HG03139 (cell line): Measurements from ENCODE around the gene FOXP1.

Experiments used
- ATAC-seq: cut with Tn5 transposase; IDR thresholded peaks from one replicate; pipeline ENCODE4 v1.9.1; 2021; ENCODE audit not compliant: unreplicated experiment

FOXP1 gene

DNA sequence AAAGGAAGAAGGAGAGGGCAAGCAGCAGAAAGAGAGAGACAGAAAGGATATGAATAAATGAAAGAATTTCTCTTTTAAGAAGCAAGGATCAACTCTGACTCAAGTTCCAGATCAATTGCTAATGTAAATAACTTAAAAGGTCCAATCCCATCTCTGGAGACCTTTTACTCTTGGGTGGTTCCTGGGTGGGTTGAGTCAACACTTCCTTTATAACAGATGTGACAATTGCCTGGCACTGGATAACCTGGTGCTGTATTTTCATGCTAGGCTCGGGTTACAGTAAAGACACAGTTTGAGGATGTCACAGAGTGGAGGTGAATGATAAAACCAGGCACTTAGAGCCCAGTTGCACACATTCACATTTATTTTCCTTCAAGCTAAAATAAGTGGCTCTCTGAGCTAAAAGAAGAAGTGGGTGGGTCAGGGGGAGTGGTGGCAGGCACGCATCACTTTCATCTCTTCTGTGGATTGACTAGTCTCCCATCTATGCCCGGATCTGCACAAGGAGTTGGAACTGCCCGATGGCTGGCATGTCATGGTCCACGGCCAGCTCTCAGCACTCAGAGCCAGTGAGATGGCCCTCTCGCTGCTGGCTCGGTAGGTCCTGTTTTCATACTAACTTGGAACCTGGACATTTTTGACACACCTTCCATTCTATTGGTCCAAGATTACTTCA lies 465.8 kb downstream of the FOXP1 start:
- ATAC-seq: no peak

DNA sequence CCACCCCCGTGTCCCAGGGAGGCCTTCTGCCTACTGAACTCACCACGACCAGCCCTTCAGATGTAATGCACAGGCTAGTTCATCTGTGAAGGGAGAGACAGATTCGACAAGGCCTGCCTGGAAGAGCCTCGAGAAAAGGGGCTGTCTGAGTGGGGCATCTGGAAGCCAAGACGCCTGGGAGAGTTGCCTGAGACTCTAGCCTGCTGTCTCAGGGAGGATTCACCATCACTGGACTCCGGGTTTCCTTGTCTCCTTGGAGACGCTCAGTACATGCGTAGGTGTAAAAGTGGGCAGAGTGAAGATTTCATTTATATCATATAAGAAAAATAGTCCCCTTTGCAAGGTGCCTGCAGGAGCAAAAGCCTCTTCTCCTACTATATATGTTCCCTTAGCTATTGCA lies 468.9 kb downstream of the FOXP1 start:
- no peak for ATAC-seq

DNA sequence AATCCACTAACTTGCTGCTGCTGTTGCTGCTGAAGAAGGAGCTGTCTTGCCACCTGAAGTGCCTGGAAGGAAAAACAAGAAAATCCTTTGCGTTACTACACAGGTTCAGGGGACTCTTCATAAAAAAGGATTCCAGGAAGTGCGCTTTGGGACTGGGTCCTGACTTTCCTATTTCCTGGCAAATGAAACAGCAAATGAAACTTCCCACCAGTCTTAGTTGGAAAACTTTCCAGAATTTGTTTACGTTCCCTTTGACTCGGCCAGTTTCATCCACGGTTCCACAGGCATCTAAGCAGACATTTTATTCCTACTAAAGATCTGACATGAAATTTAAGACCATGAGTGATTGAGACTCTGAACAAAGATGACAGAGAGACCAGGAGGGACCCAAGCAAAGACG lies 471.0 kb downstream of the FOXP1 start:
- no peak for ATAC-seq

DNA sequence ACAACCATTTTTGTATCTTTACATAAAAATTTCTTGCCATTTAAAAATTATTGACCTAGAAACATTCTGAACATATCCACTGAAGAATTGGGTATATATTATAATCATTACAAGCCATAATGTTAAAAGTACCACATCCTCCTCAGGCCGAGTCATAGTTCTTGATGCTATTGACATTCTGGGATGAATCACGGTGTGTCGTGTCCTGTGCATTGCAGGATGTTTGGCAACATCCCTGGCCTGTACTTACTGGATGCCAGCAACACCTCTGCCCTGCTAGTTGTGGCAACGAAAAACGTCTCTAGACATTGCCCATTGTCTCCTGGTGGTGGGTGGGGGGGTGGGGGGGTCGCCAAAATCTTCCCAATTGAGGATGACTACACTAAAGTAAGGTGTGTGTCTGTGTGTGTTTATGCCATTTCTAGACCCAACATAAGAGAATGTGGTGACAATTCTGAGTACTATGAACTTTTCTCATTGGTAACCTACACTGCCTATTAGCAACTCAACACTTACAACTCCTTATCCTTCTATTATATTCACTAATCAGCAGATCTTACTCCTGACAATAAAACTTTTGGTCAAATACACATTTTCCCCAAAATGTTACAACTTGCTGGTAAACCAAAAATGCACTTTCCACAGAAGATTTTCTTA lies 471.6 kb downstream of the FOXP1 start:
- no peak for ATAC-seq

DNA sequence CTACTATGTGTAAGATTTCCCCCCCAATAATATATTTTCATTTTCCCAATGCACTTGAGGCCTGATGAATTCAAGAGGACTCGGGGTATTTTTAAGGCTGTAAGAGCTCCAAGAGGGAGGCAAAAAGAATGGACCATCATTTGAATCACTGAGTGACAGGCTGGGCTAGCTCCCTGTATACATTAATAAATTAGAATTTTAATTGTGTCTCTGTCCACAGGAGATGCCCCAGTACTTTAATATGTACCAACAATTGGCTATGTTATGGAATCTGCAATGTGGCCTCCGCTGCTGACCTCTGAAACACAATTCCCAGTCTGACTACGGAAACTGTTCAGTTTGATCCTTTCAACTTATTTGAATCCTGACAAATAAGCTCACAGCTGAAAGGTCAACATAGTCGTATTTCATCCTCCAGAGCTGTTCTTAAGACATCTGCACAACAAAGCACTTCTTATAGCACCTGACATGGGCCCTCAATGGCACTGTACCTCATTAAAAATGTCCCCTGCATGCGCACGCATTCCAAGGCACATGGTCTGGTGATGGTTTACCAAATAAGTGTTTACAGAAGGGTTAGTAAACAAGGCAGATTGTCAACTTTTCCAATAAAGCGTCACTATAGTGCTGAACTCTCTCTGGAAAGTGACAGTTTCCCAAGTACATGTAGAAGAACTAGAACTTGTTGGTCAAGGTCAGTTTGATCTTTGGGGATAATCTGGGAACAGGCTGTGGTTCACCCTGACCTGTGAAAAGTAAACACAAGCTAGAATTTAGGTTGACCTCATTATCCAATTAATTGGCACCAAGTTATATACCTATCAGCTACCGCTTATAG lies 472.9 kb downstream of the FOXP1 start:
- no peak for ATAC-seq

DNA sequence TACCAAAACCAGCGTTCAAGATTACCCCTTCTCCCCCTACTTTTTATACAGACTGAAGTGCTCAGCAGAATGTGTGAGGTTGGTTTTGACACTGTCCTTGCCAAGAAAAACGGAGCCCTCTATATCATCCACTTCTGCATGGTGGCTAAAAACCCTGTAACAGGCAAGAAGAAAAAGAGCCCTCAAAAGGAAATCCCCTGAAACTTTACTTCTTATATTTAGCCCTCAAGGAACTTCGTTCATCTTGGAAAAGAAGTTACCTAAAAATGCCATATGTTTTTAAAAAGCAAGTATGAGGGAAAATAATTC lies 473.6 kb downstream of the FOXP1 start:
- no peak for ATAC-seq

DNA sequence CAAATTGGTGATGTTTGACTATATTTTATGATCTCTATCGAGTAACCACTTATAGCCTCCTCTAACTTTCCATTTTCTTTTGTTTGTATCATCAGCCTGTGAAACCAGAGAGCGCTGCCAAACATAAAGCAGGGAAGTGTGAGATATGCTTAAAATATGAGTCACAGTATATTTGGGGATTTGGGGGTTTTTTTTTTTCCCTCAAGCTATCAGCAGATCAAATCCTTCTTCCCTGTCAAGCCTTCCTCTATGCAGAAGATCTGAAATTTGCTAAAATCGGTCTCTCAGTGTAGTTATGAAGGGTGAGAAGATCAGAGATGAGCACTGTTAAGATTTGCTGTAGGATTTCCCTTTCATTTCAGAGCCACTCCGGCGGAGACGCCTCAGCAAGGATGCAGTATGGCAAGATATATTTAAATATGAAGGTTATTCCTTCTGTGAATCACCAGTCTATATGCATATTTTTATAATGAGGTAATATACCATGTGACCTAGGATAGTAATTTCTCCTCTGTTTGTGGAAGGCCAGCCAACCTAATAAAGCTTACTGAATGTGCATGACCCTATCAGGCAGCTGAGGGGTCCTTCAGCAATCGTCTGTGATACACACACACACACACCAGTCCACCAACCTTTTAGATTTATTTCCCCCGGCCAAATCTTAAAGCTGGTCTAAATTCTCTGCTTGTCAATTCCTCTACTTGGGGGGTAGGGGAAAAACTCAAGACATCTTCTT lies 474.1 kb downstream of the FOXP1 start:
- no peak for ATAC-seq

DNA sequence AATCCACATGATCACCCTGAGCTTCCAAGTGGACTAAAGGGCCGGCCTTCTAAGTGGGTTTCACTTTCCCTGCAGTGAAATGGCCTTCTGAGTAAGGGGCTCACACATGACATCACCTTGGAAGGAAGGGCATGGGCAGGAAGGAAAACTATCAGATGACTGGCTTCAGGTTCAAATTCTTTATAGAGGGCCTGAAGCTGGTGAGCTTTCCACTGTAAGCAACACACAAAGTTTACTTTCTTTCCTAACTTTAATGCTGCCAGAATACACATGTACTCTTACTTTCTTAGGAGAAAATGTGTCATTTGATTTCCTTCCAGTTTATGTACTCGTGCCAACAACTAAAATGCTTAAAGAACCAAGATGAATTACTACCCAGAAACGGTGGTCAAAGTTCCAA lies 475.6 kb downstream of the FOXP1 start:
- ATAC-seq: no peak

DNA sequence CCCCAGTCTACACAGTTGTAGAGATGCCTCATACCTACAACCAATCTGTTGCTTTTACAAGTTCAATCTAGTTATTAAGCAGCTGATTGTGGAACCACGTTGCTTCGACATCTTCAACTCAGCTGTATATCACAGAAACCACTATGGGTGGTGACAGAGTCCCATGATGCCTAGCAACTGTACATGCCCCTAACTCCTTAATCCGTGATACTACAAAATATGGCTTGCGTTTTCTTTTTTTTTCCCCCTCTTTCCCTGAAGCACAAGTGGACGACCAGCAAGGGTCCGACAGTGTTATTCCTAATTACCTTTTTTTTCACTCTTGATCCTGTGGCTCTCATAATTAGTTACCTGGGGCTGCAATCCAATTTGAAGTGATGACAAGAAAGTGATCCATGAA lies 478.6 kb downstream of the FOXP1 start:
- ATAC-seq: no peak

DNA sequence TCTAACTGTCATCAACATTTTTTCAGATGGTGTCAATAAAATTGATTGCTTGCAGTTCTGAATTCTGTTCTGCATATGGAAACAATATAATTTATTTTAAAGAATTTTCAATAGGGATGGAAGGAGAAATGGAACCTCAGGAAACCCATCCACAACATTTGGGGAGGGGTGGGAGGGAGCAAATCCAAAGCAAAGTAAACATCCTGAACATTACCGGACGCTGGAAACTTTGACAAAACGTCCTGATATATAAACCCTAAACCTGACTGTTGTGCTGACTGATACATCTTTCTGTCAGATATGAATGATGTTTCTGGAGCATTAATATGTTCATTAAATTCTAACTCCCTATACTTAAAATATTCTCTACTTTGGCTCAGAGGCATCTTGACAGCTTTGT lies 479.0 kb downstream of the FOXP1 start:
- ATAC-seq: no peak

DNA sequence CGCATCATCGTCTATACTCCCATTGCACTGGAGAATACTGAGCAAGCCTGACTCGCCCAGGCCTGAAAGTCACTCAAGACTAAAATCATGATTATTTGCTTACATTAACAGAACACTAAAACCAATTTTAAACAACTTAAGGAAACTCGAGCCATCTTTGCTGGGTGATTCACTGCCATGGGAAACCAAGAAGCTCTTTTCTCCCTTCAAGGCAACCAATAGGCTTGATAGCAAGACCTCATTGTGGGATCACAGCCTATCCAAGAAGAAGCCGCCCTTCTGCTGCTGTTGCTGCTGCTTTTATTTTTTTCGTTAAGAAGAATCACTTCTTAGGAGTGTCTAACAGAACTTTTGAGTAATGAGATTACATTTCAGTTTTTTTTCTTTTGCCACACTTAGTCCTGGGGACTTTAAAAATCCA lies 479.4 kb downstream of the FOXP1 start:
- ATAC-seq: no peak

DNA sequence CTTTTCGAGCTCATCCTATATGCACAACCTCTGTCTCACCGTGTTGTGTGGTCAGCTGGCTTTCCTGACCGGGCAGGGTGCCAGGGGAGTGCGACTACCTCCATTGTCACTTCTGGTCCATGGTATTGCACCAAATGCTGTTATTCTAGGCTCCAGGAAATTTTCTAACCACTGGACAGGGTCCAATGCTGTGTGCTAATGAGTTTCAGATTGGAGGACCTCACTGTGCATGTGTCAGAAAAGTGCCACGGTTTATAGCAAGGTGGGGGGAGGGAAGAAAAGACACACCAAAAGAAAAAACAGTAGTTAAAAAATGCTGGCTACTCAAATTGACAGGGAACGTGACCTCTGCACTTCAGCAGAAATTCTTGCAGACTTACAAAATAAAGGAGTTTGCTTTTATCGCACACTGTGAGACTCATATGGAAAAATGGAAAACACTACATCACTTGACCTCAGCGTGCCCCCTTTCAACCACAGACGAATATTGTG lies 480.1 kb downstream of the FOXP1 start:
- ATAC-seq: no peak

DNA sequence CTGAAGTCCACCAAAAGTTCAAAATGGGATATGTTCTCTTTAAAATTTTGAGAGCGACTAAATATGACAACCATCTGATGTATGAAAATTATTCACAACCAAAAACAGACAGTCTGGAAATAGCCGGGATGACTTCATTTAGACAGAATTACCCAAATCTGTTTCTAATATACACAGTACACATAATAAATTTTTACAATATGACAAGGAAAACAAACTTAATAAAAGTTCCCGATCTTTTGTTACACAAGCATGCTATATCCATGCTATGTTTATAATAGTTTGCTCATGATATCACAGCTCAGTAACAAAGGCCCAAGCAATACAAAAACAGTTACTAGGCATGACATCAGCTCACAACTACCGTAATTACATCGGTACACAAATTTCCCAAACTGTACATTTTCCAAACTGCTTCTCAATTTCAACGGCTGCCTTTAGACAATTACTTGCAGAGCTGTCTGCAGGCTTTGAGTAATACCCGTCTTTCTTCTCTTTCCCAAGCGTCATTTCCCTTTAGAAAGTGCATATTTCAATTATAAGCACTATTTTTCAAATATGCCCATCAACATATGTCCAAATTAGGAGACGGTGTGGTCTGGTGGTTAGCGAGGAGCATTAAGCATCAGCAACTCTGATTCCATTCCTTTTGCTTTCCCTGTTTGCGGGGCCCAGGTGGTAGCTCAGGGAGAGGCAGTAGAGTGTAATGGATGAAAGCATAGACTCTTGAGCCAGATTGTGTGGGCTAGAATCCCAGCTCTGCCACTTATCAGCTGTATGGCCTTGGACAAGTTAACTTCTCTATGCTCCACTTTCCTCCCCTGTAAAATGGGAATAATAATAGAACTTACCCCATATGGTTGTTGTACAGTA lies 481.2 kb downstream of the FOXP1 start:
- no peak for ATAC-seq

DNA sequence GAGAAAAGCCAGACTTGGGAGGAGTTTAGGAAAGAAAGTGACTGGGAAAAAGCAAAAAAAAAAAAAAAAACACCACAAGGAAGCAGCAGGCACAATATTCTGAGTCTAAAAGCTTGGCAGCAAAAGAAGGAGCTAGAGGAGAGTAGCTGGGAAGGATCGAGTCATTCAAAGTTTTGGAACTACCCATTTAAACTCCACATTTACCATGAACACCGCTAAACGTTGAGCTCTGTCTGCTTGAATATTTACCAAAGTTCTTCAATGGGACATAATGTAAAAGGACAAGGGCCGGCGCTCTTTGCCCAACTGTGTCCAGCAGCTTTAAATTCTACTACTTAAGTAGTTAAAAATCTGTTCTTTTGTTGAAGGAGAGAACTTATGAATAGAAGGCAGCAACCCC lies 481.9 kb downstream of the FOXP1 start:
- no peak for ATAC-seq

DNA sequence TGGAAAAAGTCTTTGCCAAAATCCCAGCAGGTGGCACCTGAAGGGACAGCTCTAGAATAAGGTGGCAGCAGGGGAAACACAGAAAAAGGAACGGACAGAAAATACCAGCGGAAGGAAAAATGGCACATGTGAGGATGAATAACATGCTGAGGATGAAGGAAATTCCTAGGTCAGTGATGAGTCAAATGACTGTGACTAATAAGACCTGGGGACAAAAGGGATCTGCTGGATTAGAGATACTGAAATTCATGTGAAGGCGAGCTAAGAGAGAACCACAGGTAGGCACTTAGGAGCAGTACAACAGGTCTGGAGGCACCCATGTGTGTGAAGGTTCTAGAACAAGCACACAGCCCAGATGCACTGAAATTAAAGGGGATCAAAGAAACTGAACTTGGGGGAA lies 482.5 kb downstream of the FOXP1 start:
- no peak for ATAC-seq

DNA sequence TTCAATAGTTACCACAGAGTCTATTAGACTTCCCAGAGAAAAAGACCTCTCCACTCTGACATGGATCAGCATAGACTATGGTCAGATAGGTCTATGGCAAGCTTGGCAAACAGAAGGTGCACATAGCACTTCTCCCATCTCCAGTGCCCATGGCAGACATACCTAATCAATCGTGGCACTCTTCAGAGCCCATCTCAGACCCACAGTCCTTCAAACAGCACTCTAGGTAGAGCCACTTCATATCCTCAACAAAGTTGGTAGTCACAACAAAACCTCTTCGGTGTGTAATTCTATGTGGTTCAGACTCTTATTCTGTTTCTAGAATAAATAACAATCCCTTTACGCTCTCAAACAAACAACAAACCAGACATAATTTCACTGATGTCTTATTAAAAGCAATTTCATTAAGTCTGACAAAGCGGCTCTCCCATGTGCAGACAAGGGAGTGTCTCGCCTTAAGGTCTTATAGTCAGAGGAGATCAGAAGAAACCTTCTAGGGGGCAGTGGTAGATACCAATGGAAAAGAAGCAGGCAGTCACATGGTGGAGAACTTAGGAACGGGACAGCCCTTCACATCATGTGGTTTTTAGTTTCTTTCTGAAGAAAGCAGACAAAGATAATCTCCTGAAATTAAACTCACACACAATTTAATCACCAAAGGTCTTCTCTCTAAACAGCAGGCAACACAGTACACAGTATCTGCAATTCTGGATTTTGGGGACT lies 483.4 kb downstream of the FOXP1 start:
- ATAC-seq: no peak

DNA sequence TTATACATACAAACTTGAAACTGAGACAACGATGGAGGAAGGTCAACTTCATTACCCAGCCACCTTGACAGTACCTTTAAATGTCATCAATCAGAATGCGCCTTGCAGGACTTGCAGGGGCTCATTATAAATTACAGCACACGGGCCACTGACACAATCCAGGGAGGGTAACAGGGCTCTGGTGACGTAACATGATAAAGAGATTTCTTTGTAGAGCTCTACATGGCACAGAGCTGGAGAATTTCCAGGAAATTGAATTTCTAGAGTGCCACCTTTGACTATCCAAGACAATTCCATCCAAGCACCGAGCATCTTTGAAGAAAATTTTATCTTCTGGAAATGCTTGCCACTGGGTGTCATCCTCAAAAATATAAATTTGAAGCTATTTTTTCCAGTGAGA lies 486.0 kb downstream of the FOXP1 start:
- no peak for ATAC-seq

DNA sequence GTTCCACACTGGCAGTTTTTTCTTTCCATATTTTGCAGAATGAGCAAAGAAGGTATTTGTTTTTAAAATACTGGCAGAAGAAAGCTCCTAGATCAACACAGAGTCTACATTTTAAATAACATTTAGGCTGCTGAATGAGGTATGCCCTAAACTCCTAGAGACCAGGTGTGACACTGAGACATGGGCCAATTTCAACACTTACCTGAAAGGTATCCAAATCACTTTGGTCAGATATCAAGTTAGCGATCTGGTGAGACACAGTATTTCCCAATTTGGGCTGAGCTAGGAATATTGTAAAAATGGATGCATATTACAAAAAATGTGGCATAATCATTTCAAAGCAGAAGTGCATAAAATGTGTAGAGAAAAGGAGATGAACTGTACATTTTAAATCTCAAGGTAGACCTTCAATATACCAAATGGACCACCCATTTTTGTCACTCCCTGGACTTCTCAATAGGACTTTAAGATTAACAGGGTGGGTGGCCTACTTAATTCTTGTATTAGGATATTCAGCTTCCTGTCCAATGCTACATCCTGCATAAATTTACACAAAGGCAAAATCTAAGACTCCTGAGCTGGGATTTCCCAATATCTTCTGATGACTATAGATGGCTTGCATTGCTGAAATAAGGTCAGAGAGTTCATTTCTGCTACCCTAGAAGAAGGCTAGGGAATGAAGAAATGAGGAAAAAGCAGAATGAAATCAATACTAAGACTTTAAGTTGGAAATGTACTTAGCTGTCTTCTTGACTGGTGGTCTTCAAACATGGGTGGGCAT lies 487.8 kb downstream of the FOXP1 start:
- ATAC-seq: no peak

DNA sequence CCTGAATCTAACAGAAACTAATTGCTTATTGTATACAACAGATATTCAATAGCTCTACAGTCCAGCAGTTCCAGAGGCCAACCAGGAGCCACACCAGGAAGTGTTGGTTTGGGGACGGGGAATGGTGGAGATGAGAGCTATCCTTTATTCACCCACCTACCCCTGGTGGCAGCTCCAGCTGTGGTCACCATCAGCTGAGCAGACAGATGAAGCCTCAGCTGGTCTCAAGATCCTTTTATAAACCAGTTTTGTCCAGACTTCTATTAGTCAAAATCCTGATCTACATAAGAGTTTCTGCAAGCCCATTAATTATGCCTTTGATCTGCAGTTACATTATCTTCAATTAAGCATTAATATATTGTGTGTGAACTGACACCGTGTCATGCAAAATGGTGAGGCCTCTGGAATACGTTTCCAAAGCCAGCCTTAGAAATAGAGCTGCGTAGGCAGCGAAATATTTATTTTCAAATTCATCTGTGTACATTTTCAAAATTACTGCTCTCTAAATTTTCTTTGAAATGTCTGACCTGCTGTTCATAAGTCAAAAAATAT lies 488.8 kb downstream of the FOXP1 start:
- no peak for ATAC-seq
